HepG2 (cell line): ENCODE results near the gene TBX5. TPM values are rescaled to one million over a fixed set of nuclear protein-coding genes. Genes with fewer than 3 reads are reported as not detected.

Experiments used
- ATAC-seq: fragments of 200-7000 bp; cut with Tn5 transposase; 3 replicates; pipeline ENCODE4 v1.9.1; 2020; ENCODE audit warnings: mild to moderate bottlenecking, moderate library complexity
- BruUV-seq: library from RNA; stranded (reverse); fragments of 400-500 nt; replicated peaks from 2 replicates; lab custom pipeline; 2021; lab: Mats Ljungman, UMichigan
- CTCF ChIA-PET: fragments of 300-600 bp; formaldehyde crosslinking; extraction: SDS; loops from one replicate; lab custom pipeline; 2021; ENCODE audit warnings: low total read pairs, inconsistent platforms, low intra/inter-chr PET ratio; lab: Yijun Ruan, JAX
- POLR2A ChIA-PET: fragments of 350-600 bp; sonication (Branson Sonifier 250); formaldehyde crosslinking; loops from one replicate; lab custom pipeline; 2020; ENCODE audit warnings: antibody characterized with exemption, inconsistent platforms; lab: Yijun Ruan, JAX
- DNase-seq: peaks from one replicate; pipeline ENCODE4 v3.0.0-alpha.2; 2015; ENCODE audit warnings: low spot score
- FAIRE-seq: peaks from 3 replicates; lab custom pipeline; 2011; peaks lifted over from hg19 to GRCh38; lab: Jason Lieb, UNC
- H2AFZ ChIP-seq: one replicate; pipeline ENCODE4 v1.6.1; 2011; ENCODE audit warnings: low read length, inconsistent platforms
- H3K27ac ChIP-seq: fragments of 300-600 bp; 3 replicates; pipeline ENCODE4 v1.8.0; 2011; ENCODE audit warnings: mixed run types, mild to moderate bottlenecking, mixed read lengths, low read length, inconsistent platforms; ENCODE audit not compliant: insufficient read depth; ENCODE audit errors: extremely low read length
- H3K27me3 ChIP-seq, 2 experiments: fragments of 200-600 bp in 1 of 2; 2 replicates in 1 of 2; 3 replicates in 1 of 2; pipeline versions ENCODE4 v1.6.0 to v1.8.0; 2011; ENCODE audit warnings: low read length in 2 of 2, mild to moderate bottlenecking in 2 of 2, moderate library complexity in 2 of 2, inconsistent platforms in 1 of 2; ENCODE audit not compliant: insufficient read depth in 2 of 2, control insufficient read depth in 1 of 2
- H3K36me3 ChIP-seq, 2 experiments: fragments of 200-600 bp in 1 of 2; replicated peaks in 1 of 2; 2 replicates in 1 of 2; 3 replicates in 1 of 2; pipeline versions ENCODE4 v1.5.1 to v1.8.0; 2011; ENCODE audit warnings: low read length in 2 of 2, inconsistent platforms in 1 of 2; ENCODE audit not compliant: insufficient read depth in 2 of 2, control insufficient read depth in 1 of 2
- H3K4me1 ChIP-seq: 2 replicates; pipeline ENCODE4 v1.5.1; 2012; ENCODE audit warnings: low read length, inconsistent platforms; ENCODE audit not compliant: insufficient read depth
- H3K4me2 ChIP-seq: 2 replicates; pipeline ENCODE4 v1.6.0; 2011; ENCODE audit warnings: low read depth, low read length, inconsistent platforms
- H3K4me3 ChIP-seq, 3 experiments: fragments of 200-600 bp in 1 of 3; sonication (generic), shearing (Covaris generic) in 1 of 3; replicated peaks in 1 of 3; 2 replicates each; pipeline ENCODE4 v1.5.1; 2011 to 2016; ENCODE audit warnings: low read length in 3 of 3, inconsistent platforms in 2 of 3, low read depth in 2 of 3, mild to moderate bottlenecking in 2 of 3, control low read depth in 1 of 3, mixed read lengths in 1 of 3; ENCODE audit not compliant: insufficient read depth in 1 of 3
- H3K79me2 ChIP-seq: one replicate; pipeline ENCODE4 v1.6.1; 2011; ENCODE audit warnings: low read length, inconsistent platforms; ENCODE audit not compliant: insufficient read depth
- H3K9ac ChIP-seq: 2 replicates; pipeline ENCODE4 v1.6.0; 2011; ENCODE audit warnings: mild to moderate bottlenecking, low read depth, low read length, inconsistent platforms; ENCODE audit not compliant: insufficient read depth
- H3K9me3 ChIP-seq: 2 replicates; pipeline ENCODE4 v1.5.1; 2012; ENCODE audit warnings: mild to moderate bottlenecking, low read length
- H4K20me1 ChIP-seq: 2 replicates; pipeline ENCODE4 v1.6.0; 2011; ENCODE audit warnings: inconsistent platforms, mild to moderate bottlenecking, low read length, moderate library complexity; ENCODE audit not compliant: insufficient read depth
- HNRNPH1 ChIP-seq: fragments of 200-400 bp; formaldehyde crosslinking; optimal IDR thresholded peaks from 2 replicates; pipeline ENCODE3; 2017; ENCODE audit warnings: mild to moderate bottlenecking, low read depth, low read length
- LRRFIP1 ChIP-seq: sonication (generic); formaldehyde crosslinking; conservative IDR thresholded peaks from 2 replicates; pipeline ENCODE4 v1.4.0; 2020; ENCODE audit warnings: missing genetic modification reagents
- MAF1 ChIP-seq: sonication (generic); formaldehyde crosslinking; IDR thresholded peaks from 2 replicates; pipeline ENCODE4 v1.5.0; 2020; ENCODE audit warnings: missing genetic modification reagents, borderline replicate concordance
- MLX ChIP-seq: IDR thresholded peaks from 2 replicates; pipeline ENCODE4 v1.6.1; 2016
- TEF ChIP-seq: sonication (generic); formaldehyde crosslinking; IDR thresholded peaks from 2 replicates; pipeline ENCODE4 v1.5.0; 2020; ENCODE audit warnings: missing genetic modification reagents
- ZKSCAN1 ChIP-seq: fragments of 150-350 bp; IDR thresholded peaks from 2 replicates; pipeline ENCODE4 v1.6.1; 2014; ENCODE audit warnings: low read length
- ZNF407 ChIP-seq: sonication (generic); formaldehyde crosslinking; IDR thresholded peaks from one replicate; pipeline ENCODE4 v1.5.1; 2020; ENCODE audit warnings: mild to moderate bottlenecking, missing genetic modification reagents; ENCODE audit errors: not compliant biosample characterization
- ZNF510 ChIP-seq: sonication (generic); formaldehyde crosslinking; IDR thresholded peaks from 2 replicates; pipeline ENCODE4 v1.4.0; 2020; ENCODE audit warnings: low read depth, mild to moderate bottlenecking, missing genetic modification reagents
- ZNF598 ChIP-seq: sonication (generic); formaldehyde crosslinking; IDR thresholded peaks from 2 replicates; pipeline ENCODE4 v1.5.1; 2020; ENCODE audit warnings: mild to moderate bottlenecking, missing genetic modification reagents, borderline replicate concordance
- ZNF747 ChIP-seq: sonication (generic); formaldehyde crosslinking; IDR thresholded peaks from 2 replicates; pipeline ENCODE4 v1.8.1; 2023; ENCODE audit warnings: missing genetic modification reagents, mild to moderate bottlenecking, borderline replicate concordance
- ZNF788 ChIP-seq: sonication (generic); formaldehyde crosslinking; IDR thresholded peaks from 2 replicates; pipeline ENCODE4 v1.5.0; 2020; ENCODE audit warnings: mild to moderate bottlenecking, missing genetic modification reagents, borderline replicate concordance
- WGBS: methylation state at CpG from one replicate; pipeline ENCODE4 v1.1.6; 2017; ENCODE audit warnings: low lambda C conversion rate; 5-methylcytosine and 5-hydroxymethylcytosine counted together
- in situ Hi-C: cut with HindIII; loops from 2 replicates; pipeline ENCODE4 v1.10.0; 2017; ENCODE audit warnings: low pct_unique_long_range_greater_than_20kb; ENCODE audit not compliant: extremely low pct_ligation_motif_present
- intact Hi-C: fragments of 100-400 bp; cut with micrococcal nuclease; formaldehyde crosslinking; loops from one replicate; pipeline ENCODE4 v1.10.0; 2022; ENCODE audit not compliant: unreplicated experiment
- polyA plus RNA-seq, 8 experiments: library from polyadenylated mRNA; depleted of rRNA in 3 of 8; stranded (reverse) in 7 of 8; unstranded in 1 of 8; fragments of >200 nt; fragmentation: Illumina TruSeq in 4 of 8; extraction: Trizol in 4 of 8; gene quantifications; 2 replicates each; pipeline versions ENCODE4 v1.2.1 to v1.2.3, GENCODE V29; 2011 to 2016; ENCODE audit warnings: low read depth in 4 of 8, missing spikeins in 1 of 8, mixed read lengths in 1 of 8; ENCODE audit not compliant: insufficient read depth in 1 of 8
- total RNA-seq, 5 experiments: library from RNA; depleted of rRNA; stranded (reverse); fragments of >200 nt; fragmentation: Illumina TruSeq; extraction: Trizol; gene quantifications; 2 replicates each; pipeline ENCODE4 v1.2.3, GENCODE V29; 2016; ENCODE audit warnings: low read depth in 1 of 5

TBX5 gene
- total and polyA plus RNA-seq, 2 of the 13 experiments (the other 11 are each of a cell fraction or from before 2014, with no cell fraction given), result not detected

GRCh38 chr12:114440270-114441038 lies 34.5 kb upstream of the TBX5 start:
- H3K27ac ChIP-seq, result no peak overlapping the region
- BruUV-seq, result no TSS peak
- WGBS, result 39% methylated on average over 42 of the region's 54 CpGs
- H3K36me3 ChIP-seq, result no peaks in the 10 kb centered on the region
- H4K20me1 ChIP-seq, result no peaks in the 10 kb centered on the region
- FAIRE-seq (no peak), DNase-seq (no peak), ATAC-seq (no peak)
- in situ Hi-C loops (no loop called here), intact Hi-C loops (no loop called here)
- no peaks in the 10 kb centered on the region for H3K9me3 ChIP-seq
- H3K4me3 ChIP-seq, result no peak overlapping the region
- H3K79me2 ChIP-seq, result no peaks in the 10 kb centered on the region
- H3K4me2 ChIP-seq, result no peak overlapping the region
- CTCF ChIA-PET, result no interaction called here
- H2AFZ ChIP-seq, result no peak overlapping the region
- H3K9ac ChIP-seq, result no peak overlapping the region
- peaks cover 5 to 64% of the 10 kb centered on the region in 2 experiments for H3K27me3 ChIP-seq
- POLR2A ChIA-PET, result no interaction called here
- H3K4me1 ChIP-seq, result no peaks in the 10 kb centered on the region
- no peak for TF ChIP-seq ZNF747 (CRISPR knock-in tag)
- TF ChIP-seq LRRFIP1, result no peak
- no peak for TF ChIP-seq ZNF407
- TF ChIP-seq ZNF510, result no peak
- TF ChIP-seq MAF1 (CRISPR knock-in tag), result no peak
- TF ChIP-seq ZNF788, result no peak
- no peak for TF ChIP-seq ZNF598 (CRISPR knock-in tag)
- no peak for TF ChIP-seq HNRNPH1
- no peak for TF ChIP-seq ZKSCAN1
- no peak for TF ChIP-seq TEF (CRISPR knock-in tag)
- TF ChIP-seq MLX (CRISPR knock-in tag), result no peak
